A673 (cell line): ENCODE results near the gene OR51B4.

Experiments
- CTCF ChIP-seq: fragments of 300-800, 200-600 bp; sonication (generic); conservative IDR thresholded peaks from 2 replicates; pipeline ENCODE4 v1.5.1; 2017; ENCODE audit warnings: low read depth, mild to moderate bottlenecking, antibody characterized with exemption, low read length, moderate library complexity, mixed read lengths
- EZH2 ChIP-seq: fragments of 200-600 bp; sonication (generic); IDR thresholded peaks from 2 replicates; pipeline ENCODE4 v1.6.1; 2017; ENCODE audit warnings: borderline replicate concordance, low read depth, mild to moderate bottlenecking, mixed read lengths, antibody characterized with exemption, low read length; ENCODE audit not compliant: poor library complexity, severe bottlenecking

DNA sequence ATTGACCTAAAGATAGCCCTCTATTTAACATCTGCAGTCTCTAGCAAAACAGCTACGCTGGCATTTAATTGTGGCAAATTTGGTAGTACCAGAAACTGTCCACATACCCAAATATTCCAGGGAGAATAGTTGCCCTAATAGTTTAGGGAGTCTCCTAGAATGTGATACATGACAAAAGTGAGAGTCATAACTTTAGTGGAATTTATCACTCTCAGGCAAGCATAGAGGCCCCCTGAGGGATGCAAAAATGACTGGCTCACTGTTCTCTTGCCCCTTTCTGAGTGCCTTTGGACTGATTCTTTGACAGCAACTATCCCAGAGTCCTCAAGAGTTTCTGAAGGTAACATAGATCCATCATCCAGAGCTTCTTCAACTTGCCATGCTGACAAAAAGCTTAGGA lies 2.3 kb upstream of the OR51B4 start:
- TF ChIP-seq CTCF: no peak
- no peak for TF ChIP-seq EZH2
